ENCODE results near the gene MAD2L1.
A peak's percentile ranks its signal among the peaks of the same experiment; 100 is the strongest.
"Not testable (repeated sequence)": the region's sequence is repeated elsewhere in the genome, so short reads cannot be mapped to it uniquely, and the experiment has no call there.

MAD2L1 gene

DNA sequence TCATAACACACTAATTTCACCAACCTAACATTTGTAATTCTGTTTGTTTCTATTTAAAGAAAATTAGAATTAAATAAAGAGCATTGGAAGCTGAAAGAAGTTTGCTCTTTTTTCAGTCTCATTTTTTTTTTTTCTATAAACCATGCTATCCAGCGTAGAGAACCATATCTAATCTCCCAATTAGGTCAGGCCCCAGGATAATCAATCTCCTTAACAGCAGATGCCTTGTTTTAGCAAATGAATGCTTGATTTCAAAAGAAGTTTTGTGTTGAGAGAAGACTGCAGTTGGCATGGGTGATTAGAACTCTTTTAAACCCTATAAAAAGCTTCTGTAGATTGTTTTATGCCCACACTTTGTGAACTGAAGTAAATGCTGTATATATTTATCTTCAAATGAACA lies 15.6 kb upstream of the MAD2L1 start:
- H3K4me1 ChIP-seq (ENCODE audit: control insufficient read depth, insufficient read depth, low read length) = peaks cover 5% of the 10 kb centered on the region
- no peaks in the 10 kb centered on the region for H3K9me3 ChIP-seq (ENCODE audit: control insufficient read depth, low read length)
- no peak overlapping the region for H3K27ac ChIP-seq (ENCODE audit: insufficient read depth, low read depth, low read length, poor library complexity, severe bottlenecking)
- 50% methylated on average over 1 of the region's 1 CpG for WGBS, 2 experiments
- no peaks in the 10 kb centered on the region for H3K36me3 ChIP-seq (ENCODE audit: control insufficient read depth, insufficient read depth, low read length)
- H3K27me3 ChIP-seq (ENCODE audit: control insufficient read depth, insufficient read depth, low read length, poor library complexity, severe bottlenecking) = no peaks in the 10 kb centered on the region
- H3K4me3 ChIP-seq (ENCODE audit: insufficient read depth, low read depth, low read length) = no peak overlapping the region

DNA sequence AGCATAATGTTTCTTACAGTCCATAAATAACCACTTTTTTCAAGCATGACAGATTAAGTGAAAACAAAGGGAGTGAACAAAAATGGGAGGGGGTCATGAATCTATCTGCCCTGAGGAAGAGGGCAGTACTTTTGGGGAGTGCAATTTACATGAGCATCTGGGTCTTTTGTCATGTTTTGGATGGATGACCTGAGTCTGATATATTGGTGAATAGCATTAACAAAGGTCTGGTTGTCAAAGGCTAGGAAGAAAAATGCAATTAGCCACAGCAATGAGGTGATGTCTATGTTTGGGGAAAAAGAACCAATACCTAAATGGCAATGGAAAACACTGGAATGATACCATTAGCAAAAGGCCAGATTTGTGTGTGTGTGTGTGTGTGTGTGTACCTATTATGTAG lies 15.1 kb upstream of the MAD2L1 start:
- H3K27ac ChIP-seq (ENCODE audit: insufficient read depth, low read depth, low read length, poor library complexity, severe bottlenecking) = no peak overlapping the region
- no peaks in the 10 kb centered on the region for H3K36me3 ChIP-seq (ENCODE audit: control insufficient read depth, insufficient read depth, low read length)
- no peaks in the 10 kb centered on the region for H3K9me3 ChIP-seq (ENCODE audit: control insufficient read depth, low read length)
- H3K27me3 ChIP-seq (ENCODE audit: control insufficient read depth, insufficient read depth, low read length, poor library complexity, severe bottlenecking) = no peaks in the 10 kb centered on the region
- no peak overlapping the region for H3K4me3 ChIP-seq (ENCODE audit: insufficient read depth, low read depth, low read length)
- H3K4me1 ChIP-seq (ENCODE audit: control insufficient read depth, insufficient read depth, low read length) = peaks cover 5% of the 10 kb centered on the region

DNA sequence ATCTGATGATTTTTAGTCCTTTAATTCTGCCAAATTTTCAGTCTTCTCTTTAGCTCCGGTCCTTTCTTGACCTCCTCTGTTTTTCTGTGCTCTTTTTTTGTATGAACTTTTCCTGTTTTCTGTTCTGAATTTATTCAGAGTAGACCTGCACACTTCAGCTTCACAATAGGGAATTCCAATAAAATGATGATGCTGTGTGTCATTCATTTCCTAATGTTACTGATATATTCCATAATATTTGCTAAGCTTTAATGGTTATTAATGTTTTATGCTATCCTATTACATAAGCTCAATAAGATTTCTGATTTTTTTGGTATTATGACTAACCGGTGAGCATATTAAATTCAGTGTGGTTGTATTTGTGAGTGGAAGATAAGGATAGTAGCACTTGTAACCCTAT lies 13.9 kb upstream of the MAD2L1 start:
- no peaks in the 10 kb centered on the region for H3K36me3 ChIP-seq (ENCODE audit: control insufficient read depth, insufficient read depth, low read length)
- H3K9me3 ChIP-seq (ENCODE audit: control insufficient read depth, low read length) = no peaks in the 10 kb centered on the region
- no peak overlapping the region for H3K4me3 ChIP-seq (ENCODE audit: insufficient read depth, low read depth, low read length)
- peaks cover 5% of the 10 kb centered on the region for H3K4me1 ChIP-seq (ENCODE audit: control insufficient read depth, insufficient read depth, low read length)
- no peaks in the 10 kb centered on the region for H3K27me3 ChIP-seq (ENCODE audit: control insufficient read depth, insufficient read depth, low read length, poor library complexity, severe bottlenecking)
- H3K27ac ChIP-seq (ENCODE audit: insufficient read depth, low read depth, low read length, poor library complexity, severe bottlenecking) = no peak overlapping the region
- WGBS, 2 experiments = 70 to 100% methylated on average over 1 of the region's 2 CpGs

GRCh38 chr4:120079839-120080520 lies 13.3 kb upstream of the MAD2L1 start:
- H3K4me1 ChIP-seq (ENCODE audit: control insufficient read depth, insufficient read depth, low read length) = peaks cover 5% of the 10 kb centered on the region
- no peaks in the 10 kb centered on the region for H3K36me3 ChIP-seq (ENCODE audit: control insufficient read depth, insufficient read depth, low read length)
- WGBS, 2 experiments = 91 to 95% methylated on average over 5 of the region's 5 CpGs
- H3K27ac ChIP-seq (ENCODE audit: insufficient read depth, low read depth, low read length, poor library complexity, severe bottlenecking) = no peak overlapping the region
- no peaks in the 10 kb centered on the region for H3K27me3 ChIP-seq (ENCODE audit: control insufficient read depth, insufficient read depth, low read length, poor library complexity, severe bottlenecking)
- H3K4me3 ChIP-seq (ENCODE audit: insufficient read depth, low read depth, low read length) = no peak overlapping the region
- no peaks in the 10 kb centered on the region for H3K9me3 ChIP-seq (ENCODE audit: control insufficient read depth, low read length)

DNA sequence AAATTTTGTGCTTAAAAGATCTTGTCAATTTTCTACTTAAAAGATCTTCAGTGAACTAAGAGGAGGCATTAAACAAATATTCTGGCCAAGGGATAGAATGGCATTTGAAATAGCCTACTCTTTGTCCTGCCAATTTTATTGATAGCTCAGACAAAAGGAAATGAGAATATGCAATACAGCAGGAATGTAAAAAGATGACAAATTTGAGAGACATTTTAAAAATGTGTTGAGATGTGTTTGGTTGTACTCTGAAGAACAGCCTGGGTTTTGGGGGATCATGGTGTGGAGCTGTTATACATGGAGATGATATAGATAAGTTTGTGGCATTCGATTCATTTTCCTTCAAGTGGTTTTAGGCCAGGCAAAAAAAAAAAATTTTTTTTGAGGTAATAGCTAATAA lies 11.6 kb upstream of the MAD2L1 start:
- H3K4me3 ChIP-seq (ENCODE audit: insufficient read depth, low read depth, low read length) = no peak overlapping the region
- H3K27ac ChIP-seq (ENCODE audit: insufficient read depth, low read depth, low read length, poor library complexity, severe bottlenecking) = no peak overlapping the region
- WGBS, 2 experiments = 90 to 94% methylated on average over 1 of the region's 1 CpG
- no peaks in the 10 kb centered on the region for H3K27me3 ChIP-seq (ENCODE audit: control insufficient read depth, insufficient read depth, low read length, poor library complexity, severe bottlenecking)
- H3K36me3 ChIP-seq (ENCODE audit: control insufficient read depth, insufficient read depth, low read length) = no peaks in the 10 kb centered on the region
- H3K4me1 ChIP-seq (ENCODE audit: control insufficient read depth, insufficient read depth, low read length) = peaks cover 5% of the 10 kb centered on the region
- no peaks in the 10 kb centered on the region for H3K9me3 ChIP-seq (ENCODE audit: control insufficient read depth, low read length)

- Histone ChIP-seq H3K9me3 (ENCODE audit: control insufficient read depth, low read length) (no peaks in the 10 kb centered on the region), H3K4me1 (ENCODE audit: control insufficient read depth, insufficient read depth, low read length) (no peaks in the 10 kb centered on the region), H3K4me3 (ENCODE audit: insufficient read depth, low read depth, low read length) (no peak overlapping the region), H3K27ac (ENCODE audit: insufficient read depth, low read depth, low read length, poor library complexity, severe bottlenecking) (no peak overlapping the region), H3K36me3 (ENCODE audit: control insufficient read depth, insufficient read depth, low read length) (no peaks in the 10 kb centered on the region), H3K27me3 (ENCODE audit: control insufficient read depth, insufficient read depth, low read length, poor library complexity, severe bottlenecking) (no peaks in the 10 kb centered on the region)
- 71 to 80% methylated on average over 9 to 11 of the region's 11 CpGs for WGBS, 2 experiments
Measured at GRCh38 chr4:120071192-120071795, 4.6 kb upstream of the MAD2L1 start.

DNA sequence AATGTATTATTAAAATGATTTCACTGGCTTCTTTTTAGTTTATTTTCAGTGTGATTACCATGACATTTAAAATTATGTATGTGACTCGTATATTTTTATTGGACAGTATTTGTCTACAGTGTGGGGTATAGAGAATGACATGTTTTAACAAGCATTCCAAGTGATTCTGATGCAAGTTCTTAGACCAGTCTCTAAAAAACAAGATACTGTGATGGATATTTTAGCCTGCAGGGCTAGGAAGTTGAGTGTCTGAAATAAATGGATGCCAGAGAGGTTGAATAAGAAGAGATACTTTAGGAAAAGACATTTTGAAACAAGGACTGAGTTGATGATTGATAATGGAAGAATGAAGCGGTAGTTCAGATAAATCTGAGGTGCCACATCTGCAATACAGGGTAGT lies 3.5 kb upstream of the MAD2L1 start:
- WGBS, 2 experiments = 79 to 89% methylated on average over 2 of the region's 2 CpGs
- no peaks in the 10 kb centered on the region for H3K27me3 ChIP-seq (ENCODE audit: control insufficient read depth, insufficient read depth, low read length, poor library complexity, severe bottlenecking)
- no peaks in the 10 kb centered on the region for H3K9me3 ChIP-seq (ENCODE audit: control insufficient read depth, low read length)
- no peaks in the 10 kb centered on the region for H3K4me1 ChIP-seq (ENCODE audit: control insufficient read depth, insufficient read depth, low read length)
- no peaks in the 10 kb centered on the region for H3K36me3 ChIP-seq (ENCODE audit: control insufficient read depth, insufficient read depth, low read length)
- no peak overlapping the region for H3K27ac ChIP-seq (ENCODE audit: insufficient read depth, low read depth, low read length, poor library complexity, severe bottlenecking)
- H3K4me3 ChIP-seq (ENCODE audit: insufficient read depth, low read depth, low read length) = no peak overlapping the region

GRCh38 chr4:120065974-120066516 lies 603 bp downstream of the MAD2L1 start:
- peaks cover 1% of the 10 kb centered on the region for H3K36me3 ChIP-seq (ENCODE audit: control insufficient read depth, insufficient read depth, low read length)
- WGBS, 2 experiments = 0 to 2% methylated on average over 13 to 15 of the region's 15 CpGs
- H3K4me1 ChIP-seq (ENCODE audit: control insufficient read depth, insufficient read depth, low read length) = peaks cover 12% of the 10 kb centered on the region
- H3K9me3 ChIP-seq (ENCODE audit: control insufficient read depth, low read length) = no peaks in the 10 kb centered on the region
- peak overlapping the region; percentile 94 for H3K27ac ChIP-seq (ENCODE audit: insufficient read depth, low read depth, low read length, poor library complexity, severe bottlenecking)
- peak overlapping the region; percentile 83 for H3K4me3 ChIP-seq (ENCODE audit: insufficient read depth, low read depth, low read length)
- H3K27me3 ChIP-seq (ENCODE audit: control insufficient read depth, insufficient read depth, low read length, poor library complexity, severe bottlenecking) = no peaks in the 10 kb centered on the region

DNA sequence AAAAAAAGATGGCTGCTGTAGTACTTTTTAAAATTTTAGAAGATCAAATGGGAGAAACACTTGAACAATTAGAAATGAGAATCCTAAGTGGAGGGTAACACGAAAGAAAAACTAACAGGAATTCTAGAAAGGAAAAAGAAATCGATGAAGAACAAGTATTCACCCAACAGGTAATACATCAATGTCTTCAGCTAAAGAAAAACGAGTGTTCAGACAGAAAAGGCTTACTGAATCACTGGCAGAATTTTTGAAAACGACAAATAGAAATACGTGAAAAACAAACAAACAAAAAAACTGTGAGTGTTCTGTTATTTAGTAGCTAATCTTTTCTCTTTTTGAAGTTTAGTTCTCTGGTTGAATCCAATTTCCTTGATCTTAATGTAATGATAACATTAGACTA lies 1.8 kb downstream of the MAD2L1 start:
- Histone ChIP-seq H3K4me1 (ENCODE audit: control insufficient read depth, insufficient read depth, low read length) (peaks cover 12% of the 10 kb centered on the region), H3K4me3 (ENCODE audit: insufficient read depth, low read depth, low read length) (peak overlapping the region; percentile 83), H3K36me3 (ENCODE audit: control insufficient read depth, insufficient read depth, low read length) (peaks cover 12% of the 10 kb centered on the region), H3K9me3 (ENCODE audit: control insufficient read depth, low read length) (no peaks in the 10 kb centered on the region), H3K27ac (ENCODE audit: insufficient read depth, low read depth, low read length, poor library complexity, severe bottlenecking) (no peak overlapping the region), H3K27me3 (ENCODE audit: control insufficient read depth, insufficient read depth, low read length, poor library complexity, severe bottlenecking) (no peaks in the 10 kb centered on the region)
- WGBS, 2 experiments = 77 to 82% methylated on average over 4 to 5 of the region's 5 CpGs

DNA sequence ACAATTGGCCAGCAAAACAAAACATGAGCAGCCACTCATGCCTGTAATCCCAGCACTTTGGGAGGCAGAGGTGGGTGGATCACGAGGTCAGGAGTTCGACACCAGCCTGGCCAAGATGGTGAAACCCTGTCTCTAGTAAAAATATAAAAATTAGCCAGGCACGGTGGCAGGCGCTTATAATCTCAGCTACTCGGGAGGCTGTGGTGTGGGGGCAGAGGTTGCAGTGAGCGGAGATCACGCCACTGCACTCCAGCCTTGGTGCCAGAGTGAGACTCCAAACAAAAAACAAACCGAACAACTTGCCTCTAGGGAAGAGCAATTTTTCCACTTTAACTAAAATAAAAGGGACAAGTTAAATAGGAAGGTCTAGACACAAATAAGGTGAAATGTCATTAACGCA lies 2.9 kb downstream of the MAD2L1 start:
- H3K4me1 ChIP-seq (ENCODE audit: control insufficient read depth, insufficient read depth, low read length) = peaks cover 12% of the 10 kb centered on the region
- H3K27me3 ChIP-seq (ENCODE audit: control insufficient read depth, insufficient read depth, low read length, poor library complexity, severe bottlenecking); H3K4me3 ChIP-seq (ENCODE audit: insufficient read depth, low read depth, low read length); H3K9me3 ChIP-seq (ENCODE audit: control insufficient read depth, low read length); H3K27ac ChIP-seq (ENCODE audit: insufficient read depth, low read depth, low read length, poor library complexity, severe bottlenecking): not testable (repeated sequence)
- peaks cover 16% of the 10 kb centered on the region for H3K36me3 ChIP-seq (ENCODE audit: control insufficient read depth, insufficient read depth, low read length)
- WGBS, 2 experiments = 92 to 95% methylated on average over 8 to 9 of the region's 9 CpGs
